IMR-90 (cell line): Measurements from ENCODE around the gene RNASE2. TPM values are rescaled to one million over a fixed set of nuclear protein-coding genes. Genes with fewer than 3 reads are reported as not detected.
"Not testable (repeated sequence)": the region's sequence is repeated elsewhere in the genome, so short reads cannot be mapped to it uniquely, and the experiment has no call there.

Experiments
- ATAC-seq: fragments of 200-7000 bp; cut with Tn5 transposase; 2 replicates; pipeline ENCODE4 v1.9.1; 2020; ENCODE audit warnings: low read depth, mild to moderate bottlenecking, moderate library complexity
- BruUV-seq: library from RNA; stranded (reverse); fragments of 400-500 nt; replicated peaks from 2 replicates; lab custom pipeline; 2021; lab: Mats Ljungman, UMichigan
- CTCF ChIA-PET: fragments of 300-600 bp; formaldehyde crosslinking; extraction: SDS; loops from one replicate; lab custom pipeline; 2021; ENCODE audit warnings: antibody characterized with exemption; lab: Yijun Ruan, JAX
- POLR2A ChIA-PET: fragments of 300-600 bp; sonication (Branson Sonifier 250); formaldehyde crosslinking; loops from one replicate; lab custom pipeline; 2022; ENCODE audit warnings: antibody characterized with exemption; ENCODE audit not compliant: unreplicated experiment; lab: Charles Lee
- DNase-seq: peaks from one replicate; pipeline ENCODE4 v3.0.0; 2013
- H2AFZ ChIP-seq: replicated peaks from 2 replicates; pipeline ENCODE3; 2013; ENCODE audit warnings: low read length, mild to moderate bottlenecking; ENCODE audit not compliant: poor library complexity
- H2AK5ac ChIP-seq: 2 replicates; pipeline ENCODE4 v1.6.1; 2013; ENCODE audit warnings: low read depth, low read length, inconsistent platforms
- H2AK9ac ChIP-seq: replicated peaks from 2 replicates; pipeline ENCODE3; 2013; ENCODE audit warnings: mild to moderate bottlenecking, low read depth, low read length, moderate library complexity; ENCODE audit not compliant: poor library complexity
- H2BK120ac ChIP-seq: 2 replicates; pipeline ENCODE4 v1.6.1; 2013; ENCODE audit warnings: low read depth, low read length, inconsistent platforms
- H2BK15ac ChIP-seq: 3 replicates; pipeline ENCODE4 v1.6.1; 2013; ENCODE audit warnings: low read depth, low read length, inconsistent platforms
- H2BK20ac ChIP-seq: 2 replicates; pipeline ENCODE4 v1.6.1; 2013; ENCODE audit warnings: low read depth, mild to moderate bottlenecking, inconsistent platforms, low read length, moderate library complexity
- H2BK5ac ChIP-seq: 2 replicates; pipeline ENCODE4 v1.6.1; 2013; ENCODE audit warnings: mild to moderate bottlenecking, low read depth, low read length, inconsistent platforms; ENCODE audit not compliant: poor library complexity, severe bottlenecking
- H3K14ac ChIP-seq: replicated peaks from 2 replicates; pipeline ENCODE4 v1.6.1; 2013; ENCODE audit warnings: low read depth, low read length, inconsistent platforms
- H3K18ac ChIP-seq: 2 replicates; pipeline ENCODE4 v1.6.1; 2013; ENCODE audit warnings: low read depth, low read length, control low read depth
- H3K23ac ChIP-seq: 2 replicates; pipeline ENCODE4 v1.6.1; 2013; ENCODE audit warnings: low read depth, low read length, inconsistent platforms
- H3K27ac ChIP-seq: 2 replicates; pipeline ENCODE4 v1.5.1; 2013; ENCODE audit warnings: mild to moderate bottlenecking, control low read depth, low read length; ENCODE audit not compliant: insufficient read depth
- H3K27me3 ChIP-seq: 2 replicates; pipeline ENCODE4 v1.6.1; 2013; ENCODE audit warnings: low read length; ENCODE audit not compliant: control insufficient read depth, insufficient read depth
- H3K36me3 ChIP-seq: 2 replicates; pipeline ENCODE4 v1.6.1; 2013; ENCODE audit warnings: low read length, mixed read lengths; ENCODE audit not compliant: control insufficient read depth, insufficient read depth
- H3K4ac ChIP-seq: 2 replicates; pipeline ENCODE4 v1.6.1; 2013; ENCODE audit warnings: low read depth, low read length, inconsistent platforms
- H3K4me1 ChIP-seq: 2 replicates; pipeline ENCODE4 v1.6.1; 2013; ENCODE audit warnings: low read length, mixed read lengths; ENCODE audit not compliant: control insufficient read depth, insufficient read depth
- H3K4me2 ChIP-seq: 2 replicates; pipeline ENCODE4 v1.6.1; 2013; ENCODE audit warnings: low read depth, mild to moderate bottlenecking, control low read depth, low read length, moderate library complexity
- H3K4me3 ChIP-seq: 2 replicates; pipeline ENCODE4 v1.5.1; 2013; ENCODE audit warnings: low read depth, mild to moderate bottlenecking, control low read depth, low read length, moderate library complexity; ENCODE audit not compliant: insufficient read depth
- H3K56ac ChIP-seq: 2 replicates; pipeline ENCODE4 v1.6.1; 2013; ENCODE audit warnings: low read length, inconsistent platforms; ENCODE audit not compliant: insufficient read depth; ENCODE audit errors: extremely low read depth
- H3K79me1 ChIP-seq, 2 experiments: 2 replicates each; pipeline ENCODE4 v1.6.1; 2013; ENCODE audit warnings: low read length in 2 of 2, inconsistent platforms in 1 of 2, low read depth in 1 of 2
- H3K9ac ChIP-seq: 2 replicates; pipeline ENCODE4 v1.6.1; 2013; ENCODE audit warnings: low read depth, low read length, control low read depth
- H3K9me1 ChIP-seq: 2 replicates; pipeline ENCODE4 v1.6.1; 2013; ENCODE audit warnings: low read length, inconsistent platforms; ENCODE audit not compliant: insufficient read depth
- H3K9me3 ChIP-seq: 2 replicates; pipeline ENCODE4 v1.6.1; 2013; ENCODE audit warnings: low read length; ENCODE audit not compliant: control insufficient read depth, insufficient read depth
- H4K20me1 ChIP-seq: 2 replicates; pipeline ENCODE4 v1.6.1; 2013; ENCODE audit warnings: low read length, inconsistent platforms; ENCODE audit not compliant: insufficient read depth
- H4K5ac ChIP-seq: 2 replicates; pipeline ENCODE4 v1.6.1; 2013; ENCODE audit warnings: mild to moderate bottlenecking, low read depth, low read length, control low read depth
- H4K8ac ChIP-seq, 2 experiments: 2 replicates each; pipeline ENCODE4 v1.6.1; 2013; ENCODE audit warnings: low read depth in 2 of 2, low read length in 2 of 2, control low read depth in 1 of 2, inconsistent platforms in 1 of 2
- H4K91ac ChIP-seq: 2 replicates; pipeline ENCODE4 v1.6.1; 2013; ENCODE audit warnings: low read depth, low read length, inconsistent platforms; ENCODE audit not compliant: insufficient read depth
- WGBS, 2 experiments: methylation state at CpG; one replicate each; pipeline versions ENCODE4 v1.1.5 to v1.1.7; 2013; ENCODE audit warnings: missing lambda C conversion rate in 2 of 2; ENCODE audit not compliant: insufficient read length in 1 of 2; ENCODE audit errors: extremely low coverage in 2 of 2; 5-methylcytosine and 5-hydroxymethylcytosine counted together
- dilution Hi-C: fragments of 300-500 bp; cut with HindIII; formaldehyde crosslinking; loops from one replicate; pipeline ENCODE4 v1.14.3; 2018; ENCODE audit warnings: low sequenced_read_pairs; ENCODE audit not compliant: unreplicated experiment
- in situ Hi-C: fragments of 300-500 bp; cut with MboI; formaldehyde crosslinking; loops from 3 replicates; pipeline ENCODE4 v1.14.3; 2019; ENCODE audit warnings: low sequenced_read_pairs, inconsistent platforms, mixed read lengths
- intact Hi-C: fragments of 100-400 bp; cut with micrococcal nuclease; formaldehyde crosslinking; loops from 2 replicates; pipeline ENCODE4 v1.10.0; 2022
- polyA plus RNA-seq, 3 experiments: library from polyadenylated mRNA; depleted of rRNA; stranded (reverse); fragments of >200 nt; gene quantifications; 2 replicates each; pipeline ENCODE4 v1.2.3, GENCODE V29; 2012; ENCODE audit warnings: low replicate concordance in 1 of 3
- total RNA-seq: library from RNA; depleted of rRNA; stranded (reverse); fragments of >200 nt; gene quantifications from 2 replicates; pipeline ENCODE4 v1.2.3, GENCODE V29; 2012

Gene RNASE2
- total and polyA plus RNA-seq, 2 of the 4 experiments (the other 2 are of a cell fraction) = not detected

- H3K18ac ChIP-seq, H4K5ac ChIP-seq, H3K79me1 ChIP-seq, H3K14ac ChIP-seq, H3K23ac ChIP-seq, H3K9ac ChIP-seq, H3K27me3 ChIP-seq, dilution Hi-C loops, H3K27ac ChIP-seq, H3K4me3 ChIP-seq, DNase-seq, ATAC-seq, H2BK5ac ChIP-seq, H3K9me1 ChIP-seq, intact Hi-C loops, H2AFZ ChIP-seq, H2BK20ac ChIP-seq, H3K4ac ChIP-seq, H2BK15ac ChIP-seq, H2BK120ac ChIP-seq, H4K20me1 ChIP-seq, in situ Hi-C loops, H3K36me3 ChIP-seq, BruUV-seq, H4K8ac ChIP-seq, H2AK9ac ChIP-seq, H3K4me1 ChIP-seq, CTCF ChIA-PET, H4K91ac ChIP-seq, H3K56ac ChIP-seq, POLR2A ChIA-PET, H3K4me2 ChIP-seq, H2AK5ac ChIP-seq, H3K9me3 ChIP-seq: not testable (repeated sequence)
- no CpG with 5 or more reads among the region's 6 CpGs for WGBS, 2 experiments
These were observed 10.1 kb upstream of the RNASE2 start for GRCh38 chr14:20945146-20945545.

DNA sequence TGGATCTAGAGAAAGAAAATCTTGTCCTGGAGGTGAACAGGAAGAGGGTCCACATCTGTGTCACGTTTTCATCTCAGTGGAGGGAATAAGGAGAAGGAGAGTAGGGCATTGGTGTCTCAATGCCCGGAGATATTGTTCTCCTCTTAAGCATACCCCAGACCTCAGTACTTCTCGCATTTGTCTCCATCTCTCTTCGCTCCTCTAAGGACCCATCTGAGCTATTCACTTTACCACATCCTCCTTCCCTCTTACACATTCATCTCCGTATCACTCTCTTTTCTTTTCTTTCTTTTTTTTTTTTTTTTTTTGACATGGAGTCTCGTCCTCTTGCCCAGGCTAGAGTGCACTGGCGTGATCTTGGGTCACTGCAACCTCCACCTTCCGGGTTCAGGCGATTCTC, 8.6 kb upstream of the RNASE2 start:
- H4K5ac ChIP-seq, H2AFZ ChIP-seq, BruUV-seq, H3K56ac ChIP-seq, H3K23ac ChIP-seq, H3K27ac ChIP-seq, H3K14ac ChIP-seq, H2BK20ac ChIP-seq, H3K9ac ChIP-seq, ATAC-seq, POLR2A ChIA-PET, in situ Hi-C loops, H3K18ac ChIP-seq, dilution Hi-C loops, H3K36me3 ChIP-seq, H2BK120ac ChIP-seq, H3K27me3 ChIP-seq, H3K4me3 ChIP-seq, H4K8ac ChIP-seq, H3K4me2 ChIP-seq, H3K4ac ChIP-seq, H4K20me1 ChIP-seq, H2AK9ac ChIP-seq, H3K9me3 ChIP-seq, H3K4me1 ChIP-seq, H2AK5ac ChIP-seq, H2BK5ac ChIP-seq, H3K79me1 ChIP-seq, H4K91ac ChIP-seq, CTCF ChIA-PET, H2BK15ac ChIP-seq, H3K9me1 ChIP-seq, intact Hi-C loops, DNase-seq: not testable (repeated sequence)
- WGBS, 2 experiments = no CpG with 5 or more reads among the region's 9 CpGs
